Measurements from ENCODE around the gene TMEM253. TPM values are rescaled to one million over a fixed set of nuclear protein-coding genes. Genes with fewer than 3 reads are reported as not detected.

TMEM253 gene
- total RNA-seq, 4 donors from 2014 or later: 9.1 to 140 (median 124) TPM

- no peak overlapping the region for H3K4me3 ChIP-seq
- DNase-seq: no peak
- H3K4me1 ChIP-seq: peaks cover 0 to 42% (median 12%) of the 10 kb centered on the region in 4 donors
These were observed 5.3 kb downstream of the TMEM253 start for GRCh38 chr14:21106176-21106497.

GRCh38 chr14:21106498-21107282 lies 5.8 kb downstream of the TMEM253 start:
- H3K27ac ChIP-seq: peak overlapping the region in 3 of 4 donors; percentile 6 to 19 (median 18)
- H3K4me1 ChIP-seq: peaks cover 0 to 42% (median 12%) of the 10 kb centered on the region in 4 donors
- H3K4me3 ChIP-seq: no peak overlapping the region
- peaks cover 0 to 4% (median 0%) of the 10 kb centered on the region in 4 donors for H3K9me3 ChIP-seq
- H3K36me3 ChIP-seq: no peaks in the 10 kb centered on the region
- DNase-seq: peak; percentile 77 to 94 (median 85)
- no peaks in the 10 kb centered on the region for H3K27me3 ChIP-seq
- peak; percentile 69 to 92 (median 87) for TF ChIP-seq CTCF (IDR thresholded peaks at IDR 0.05)
- TF ChIP-seq POLR2A (IDR thresholded peaks at IDR 0.05): no peak

More at GRCh38 chr14:21106176-21106497, 5.3 kb downstream of the TMEM253 start:
- H3K9me3 ChIP-seq: peaks cover 0 to 4% (median 0%) of the 10 kb centered on the region in 4 donors
- no peaks in the 10 kb centered on the region for H3K27me3 ChIP-seq
- peak overlapping the region in 3 of 4 donors; percentile 6 to 19 (median 6) for H3K27ac ChIP-seq
- H3K36me3 ChIP-seq: no peaks in the 10 kb centered on the region
- TF ChIP-seq POLR2A (IDR thresholded peaks at IDR 0.05) (no peak), CTCF (IDR thresholded peaks at IDR 0.05) (no peak)

GRCh38 chr14:21107283-21107800 lies 6.5 kb downstream of the TMEM253 start:
- Histone ChIP-seq H3K4me3 (no peak overlapping the region), H3K27me3 (no peaks in the 10 kb centered on the region), H3K27ac (peak overlapping the region in 1 of 4 donors; percentile 18), H3K9me3 (peaks cover 0 to 4% (median 0%) of the 10 kb centered on the region in 4 donors), H3K4me1 (peaks cover 0 to 39% (median 12%) of the 10 kb centered on the region in 4 donors), H3K36me3 (no peaks in the 10 kb centered on the region)
- no peak for DNase-seq
- no peak for TF ChIP-seq POLR2A (IDR thresholded peaks at IDR 0.05)
- TF ChIP-seq CTCF (IDR thresholded peaks at IDR 0.05): no peak

- no peaks in the 10 kb centered on the region for H3K27me3 ChIP-seq
- DNase-seq: no peak
- no peak for TF ChIP-seq POLR2A (IDR thresholded peaks at IDR 0.05)
- no peak for TF ChIP-seq CTCF (IDR thresholded peaks at IDR 0.05)
These were observed 7.9 kb downstream of the TMEM253 start for GRCh38 chr14:21108791-21109190.

GRCh38 chr14:21109377-21110138 lies 8.7 kb downstream of the TMEM253 start:
- H3K27me3 ChIP-seq: no peaks in the 10 kb centered on the region
- no peaks in the 10 kb centered on the region for H3K9me3 ChIP-seq
- H3K27ac ChIP-seq: no peak overlapping the region
- no peaks in the 10 kb centered on the region for H3K36me3 ChIP-seq
- DNase-seq: no peak
- H3K4me3 ChIP-seq: no peak overlapping the region
- peaks cover 0 to 28% (median 9%) of the 10 kb centered on the region in 4 donors for H3K4me1 ChIP-seq
- no peak for TF ChIP-seq CTCF (IDR thresholded peaks at IDR 0.05)

More at GRCh38 chr14:21108791-21109190, 7.9 kb downstream of the TMEM253 start:
- Histone ChIP-seq H3K4me1 (peaks cover 0 to 28% (median 10%) of the 10 kb centered on the region in 4 donors), H3K36me3 (no peaks in the 10 kb centered on the region), H3K9me3 (peaks cover 0 to 2% (median 0%) of the 10 kb centered on the region in 4 donors), H3K27ac (no peak overlapping the region), H3K4me3 (no peak overlapping the region)

Measured in Peyer's patch (tissue), 4 donors.